GM23248 (cell line): ENCODE data around the gene KRT73. TPM values are rescaled to one million over a fixed set of nuclear protein-coding genes. Genes with fewer than 3 reads are reported as not detected.

Experiments used
- DNase-seq: peaks from one replicate; pipeline ENCODE4 v3.0.0-alpha.2; 2015
- H2AFZ ChIP-seq: fragments of 200-600 bp; sonication (generic); 2 replicates; pipeline ENCODE4 v1.6.1; 2016; ENCODE audit warnings: antibody characterized with exemption
- H3F3A ChIP-seq: fragments of 200-600 bp; sonication (generic); 2 replicates; pipeline ENCODE4 v1.6.1; 2016; ENCODE audit warnings: mild to moderate bottlenecking, antibody characterized with exemption, mixed run types; ENCODE audit not compliant: insufficient read depth
- H3K27ac ChIP-seq: fragments of 200-600 bp; sonication (generic); 2 replicates; pipeline ENCODE4 v1.5.1; 2016; ENCODE audit warnings: mild to moderate bottlenecking
- H3K27me3 ChIP-seq: fragments of 200-600 bp; sonication (generic); replicated peaks from 2 replicates; pipeline ENCODE4 v1.6.1; 2016; ENCODE audit warnings: mild to moderate bottlenecking; ENCODE audit not compliant: insufficient read depth
- H3K36me3 ChIP-seq: fragments of 200-600 bp; sonication (generic); 2 replicates; pipeline ENCODE4 v1.6.1; 2016; ENCODE audit warnings: low read depth, mild to moderate bottlenecking
- H3K4me1 ChIP-seq: fragments of 200-600 bp; sonication (generic); 2 replicates; pipeline ENCODE4 v1.6.1; 2016; ENCODE audit warnings: mild to moderate bottlenecking; ENCODE audit not compliant: insufficient read depth
- H3K4me2 ChIP-seq: fragments of 200-600 bp; sonication (generic); one replicate; pipeline ENCODE4 v1.6.1; 2016; ENCODE audit warnings: mild to moderate bottlenecking; ENCODE audit not compliant: unreplicated experiment
- H3K4me3 ChIP-seq: fragments of 200-600 bp; sonication (generic); 2 replicates; pipeline ENCODE4 v1.5.1; 2016; ENCODE audit warnings: mild to moderate bottlenecking
- H3K79me2 ChIP-seq: fragments of 200-600 bp; sonication (generic); 2 replicates; pipeline ENCODE4 v1.6.1; 2016; ENCODE audit warnings: mild to moderate bottlenecking; ENCODE audit not compliant: insufficient read depth
- H3K9ac ChIP-seq: fragments of 200-600 bp; sonication (generic); 2 replicates; pipeline ENCODE4 v1.6.1; 2016; ENCODE audit warnings: mild to moderate bottlenecking
- H3K9me2 ChIP-seq: fragments of 200-600 bp; sonication (generic); 2 replicates; pipeline ENCODE4 v1.6.1; 2016; ENCODE audit warnings: mixed run types, mild to moderate bottlenecking, moderate library complexity; ENCODE audit not compliant: insufficient read depth
- H3K9me3 ChIP-seq: fragments of 200-600 bp; sonication (generic); one replicate; pipeline ENCODE4 v1.6.1; 2017; ENCODE audit warnings: low read depth
- H4K20me1 ChIP-seq: fragments of 200-600 bp; sonication (generic); 2 replicates; pipeline ENCODE4 v1.6.0; 2016; ENCODE audit not compliant: insufficient read depth
- EZH2 ChIP-seq: fragments of 200-600 bp; sonication (generic); IDR thresholded peaks from 2 replicates; pipeline ENCODE4 v1.6.1; 2018; ENCODE audit warnings: antibody characterized with exemption, mild to moderate bottlenecking; ENCODE audit not compliant: insufficient read depth, poor library complexity, severe bottlenecking
- EZH2phosphoT487 ChIP-seq: fragments of 200-600 bp; sonication (generic); IDR thresholded peaks from 2 replicates; pipeline ENCODE4 v1.6.1; 2018; ENCODE audit warnings: antibody characterized with exemption, moderate library complexity, mild to moderate bottlenecking, low read depth; ENCODE audit not compliant: insufficient read depth
- WGBS, 2 experiments: methylation state at CpG; one replicate each; pipeline ENCODE4 v1.1.6; 2015 to 2017; ENCODE audit warnings: low lambda C conversion rate in 2 of 2, low coverage in 1 of 2; ENCODE audit errors: missing lambda C conversion rate in 2 of 2; 5-methylcytosine and 5-hydroxymethylcytosine counted together
- in situ Hi-C: fragments of 300-500 bp; cut with MboI; formaldehyde crosslinking; loops from 2 replicates; pipeline ENCODE4 v1.15.0; 2020
- polyA plus RNA-seq: library from polyadenylated mRNA; unstranded; fragments of >200 nt; fragmentation: Nextera tagmentation; extraction: Ambion mirVana; gene quantifications from 2 replicates; pipeline ENCODE4 v1.2.1, GENCODE V29; 2016
- total RNA-seq: library from RNA; depleted of rRNA; stranded (reverse); fragments of >200 nt; shearing (Covaris generic); gene quantifications from 2 replicates; pipeline ENCODE4 v1.2.3, GENCODE V29; 2014

Gene KRT73
- total and polyA plus RNA-seq, 2 experiments from 2014 or later: not detected

GRCh38 chr12:52662918-52663229, 44.5 kb upstream of the KRT73 start:
- Histone ChIP-seq H3K4me2 (no peak overlapping the region), H3K27me3 (peaks cover 61% of the 10 kb centered on the region), H3K79me2 (no peaks in the 10 kb centered on the region), H3K36me3 (no peaks in the 10 kb centered on the region), H3K9me2 (no peaks in the 10 kb centered on the region), H2AFZ (no peak overlapping the region), H3F3A (no peaks in the 10 kb centered on the region), H3K4me3 (no peak overlapping the region), H3K9ac (no peak overlapping the region), H3K4me1 (no peaks in the 10 kb centered on the region), H4K20me1 (no peaks in the 10 kb centered on the region), H3K9me3 (no peaks in the 10 kb centered on the region), H3K27ac (no peak overlapping the region)
- no peak for DNase-seq
- in situ Hi-C loops: no loop called here
- TF ChIP-seq EZH2phosphoT487 (no peak), EZH2 (no peak)

GRCh38 chr12:52662093-52662917, 43.9 kb upstream of the KRT73 start:
- Histone ChIP-seq H3K4me3 (no peak overlapping the region), H4K20me1 (no peaks in the 10 kb centered on the region), H3K9me2 (no peaks in the 10 kb centered on the region), H3K79me2 (no peaks in the 10 kb centered on the region), H3K4me2 (no peak overlapping the region), H3F3A (no peaks in the 10 kb centered on the region), H3K36me3 (no peaks in the 10 kb centered on the region), H3K9ac (no peak overlapping the region), H3K27me3 (peaks cover 61% of the 10 kb centered on the region), H2AFZ (no peak overlapping the region), H3K9me3 (no peaks in the 10 kb centered on the region), H3K27ac (no peak overlapping the region), H3K4me1 (no peaks in the 10 kb centered on the region)
- TF ChIP-seq EZH2 (no peak), EZH2phosphoT487 (no peak)
- in situ Hi-C loops: no loop called here
- DNase-seq: no peak
- WGBS, 2 experiments: 35 to 46% methylated on average over 10 of the region's 10 CpGs

GRCh38 chr12:52661668-52662067, 43.3 kb upstream of the KRT73 start:
- Histone ChIP-seq H3K27ac (no peak overlapping the region), H3K79me2 (no peaks in the 10 kb centered on the region), H3K9me3 (no peaks in the 10 kb centered on the region), H3K36me3 (no peaks in the 10 kb centered on the region), H3K9ac (no peak overlapping the region), H4K20me1 (no peaks in the 10 kb centered on the region), H3K4me3 (no peak overlapping the region), H3K4me1 (no peaks in the 10 kb centered on the region), H3K27me3 (peaks cover 65% of the 10 kb centered on the region), H2AFZ (no peak overlapping the region), H3K9me2 (no peaks in the 10 kb centered on the region), H3F3A (no peaks in the 10 kb centered on the region), H3K4me2 (no peak overlapping the region)
- DNase-seq: no peak
- TF ChIP-seq EZH2phosphoT487 (no peak), EZH2 (no peak)
- 77 to 89% methylated on average over 3 of the region's 3 CpGs for WGBS, 2 experiments
- in situ Hi-C loops: no loop called here

- Histone ChIP-seq H3K36me3 (no peaks in the 10 kb centered on the region), H3K4me2 (no peak overlapping the region), H3K9me2 (no peaks in the 10 kb centered on the region), H3K4me1 (no peaks in the 10 kb centered on the region), H3K79me2 (no peaks in the 10 kb centered on the region), H3F3A (no peaks in the 10 kb centered on the region), H4K20me1 (no peaks in the 10 kb centered on the region), H3K27ac (no peak overlapping the region), H3K4me3 (no peak overlapping the region), H3K9me3 (no peaks in the 10 kb centered on the region), H3K27me3 (peaks cover 59% of the 10 kb centered on the region), H2AFZ (no peak overlapping the region), H3K9ac (no peak overlapping the region)
- WGBS, 2 experiments: 48% methylated on average over 3 of the region's 3 CpGs
- in situ Hi-C loops: no loop called here
- no peak for TF ChIP-seq EZH2phosphoT487
- no peak for TF ChIP-seq EZH2
- DNase-seq: no peak
These were observed 42.7 kb upstream of the KRT73 start for GRCh38 chr12:52660934-52661499.
